WERI-Rb-1 (cell line): ENCODE data around the gene MTERF4.
A peak's percentile ranks its signal among the peaks of the same experiment; 100 is the strongest.

ENCODE experiments used
- DNase-seq: peaks from one replicate; pipeline ENCODE4 v3.0.0-alpha.2; 2020
- H3K27ac ChIP-seq: fragments of 250-450 bp; sonication (Bioruptor Pico); 2 replicates; pipeline ENCODE4 v1.5.1; 2020; ENCODE audit warnings: mild to moderate bottlenecking, moderate library complexity
- H3K27me3 ChIP-seq: fragments of 250-450 bp; sonication (Bioruptor Pico); 2 replicates; pipeline ENCODE4 v1.5.1; 2021; ENCODE audit warnings: mild to moderate bottlenecking, low read depth, moderate library complexity; ENCODE audit not compliant: insufficient read depth, severe bottlenecking
- H3K36me3 ChIP-seq: fragments of 250-450 bp; sonication (Bioruptor Pico); 2 replicates; pipeline ENCODE4 v1.5.1; 2020; ENCODE audit warnings: mild to moderate bottlenecking, moderate library complexity
- H3K4me3 ChIP-seq: 2 replicates; pipeline ENCODE4 v1.5.1; 2011; ENCODE audit warnings: low read depth, mild to moderate bottlenecking, control low read depth, low read length
- H3K9me3 ChIP-seq: fragments of 250-450 bp; sonication (Bioruptor Pico); 2 replicates; pipeline ENCODE4 v1.5.1; 2021; ENCODE audit warnings: mild to moderate bottlenecking, moderate library complexity; ENCODE audit not compliant: severe bottlenecking
- TF ChIP-seq, protein P1 (sequence below): IDR thresholded peaks from 2 replicates; pipeline ENCODE4 v1.5.1; 2011; ENCODE audit warnings: low read depth, mild to moderate bottlenecking, control low read depth, inconsistent platforms, low read length

MTERF4 gene

DNA sequence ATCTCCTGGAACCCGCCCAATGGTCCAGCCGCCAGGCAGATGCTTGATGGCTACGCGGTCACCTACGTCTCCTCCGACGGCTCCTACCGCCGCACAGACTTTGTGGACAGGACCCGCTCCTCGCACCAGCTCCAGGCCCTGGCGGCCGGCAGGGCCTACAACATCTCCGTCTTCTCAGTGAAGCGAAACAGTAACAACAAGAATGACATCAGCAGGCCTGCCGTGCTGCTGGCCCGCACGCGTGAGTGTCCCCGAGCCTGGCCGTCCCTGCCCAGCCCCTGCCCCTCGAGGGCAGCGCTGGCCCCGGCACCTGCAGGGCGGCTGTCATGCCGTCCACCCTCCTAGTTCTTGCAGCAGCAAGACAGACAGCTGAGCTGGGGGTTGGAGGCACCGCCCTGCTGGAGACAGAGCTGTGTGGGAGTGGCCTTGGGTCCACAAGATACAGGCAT is 36.7 kb downstream of the MTERF4 start:
- Histone ChIP-seq H3K27me3 (no peaks in the 10 kb centered on the region), H3K27ac (no peak overlapping the region), H3K9me3 (no peaks in the 10 kb centered on the region), H3K4me3 (no peak overlapping the region), H3K36me3 (no peaks in the 10 kb centered on the region)
- DNase-seq, result no peak
- TF ChIP-seq, protein P1, sequence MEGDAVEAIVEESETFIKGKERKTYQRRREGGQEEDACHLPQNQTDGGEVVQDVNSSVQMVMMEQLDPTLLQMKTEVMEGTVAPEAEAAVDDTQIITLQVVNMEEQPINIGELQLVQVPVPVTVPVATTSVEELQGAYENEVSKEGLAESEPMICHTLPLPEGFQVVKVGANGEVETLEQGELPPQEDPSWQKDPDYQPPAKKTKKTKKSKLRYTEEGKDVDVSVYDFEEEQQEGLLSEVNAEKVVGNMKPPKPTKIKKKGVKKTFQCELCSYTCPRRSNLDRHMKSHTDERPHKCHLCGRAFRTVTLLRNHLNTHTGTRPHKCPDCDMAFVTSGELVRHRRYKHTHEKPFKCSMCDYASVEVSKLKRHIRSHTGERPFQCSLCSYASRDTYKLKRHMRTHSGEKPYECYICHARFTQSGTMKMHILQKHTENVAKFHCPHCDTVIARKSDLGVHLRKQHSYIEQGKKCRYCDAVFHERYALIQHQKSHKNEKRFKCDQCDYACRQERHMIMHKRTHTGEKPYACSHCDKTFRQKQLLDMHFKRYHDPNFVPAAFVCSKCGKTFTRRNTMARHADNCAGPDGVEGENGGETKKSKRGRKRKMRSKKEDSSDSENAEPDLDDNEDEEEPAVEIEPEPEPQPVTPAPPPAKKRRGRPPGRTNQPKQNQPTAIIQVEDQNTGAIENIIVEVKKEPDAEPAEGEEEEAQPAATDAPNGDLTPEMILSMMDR, result no peak

DNA sequence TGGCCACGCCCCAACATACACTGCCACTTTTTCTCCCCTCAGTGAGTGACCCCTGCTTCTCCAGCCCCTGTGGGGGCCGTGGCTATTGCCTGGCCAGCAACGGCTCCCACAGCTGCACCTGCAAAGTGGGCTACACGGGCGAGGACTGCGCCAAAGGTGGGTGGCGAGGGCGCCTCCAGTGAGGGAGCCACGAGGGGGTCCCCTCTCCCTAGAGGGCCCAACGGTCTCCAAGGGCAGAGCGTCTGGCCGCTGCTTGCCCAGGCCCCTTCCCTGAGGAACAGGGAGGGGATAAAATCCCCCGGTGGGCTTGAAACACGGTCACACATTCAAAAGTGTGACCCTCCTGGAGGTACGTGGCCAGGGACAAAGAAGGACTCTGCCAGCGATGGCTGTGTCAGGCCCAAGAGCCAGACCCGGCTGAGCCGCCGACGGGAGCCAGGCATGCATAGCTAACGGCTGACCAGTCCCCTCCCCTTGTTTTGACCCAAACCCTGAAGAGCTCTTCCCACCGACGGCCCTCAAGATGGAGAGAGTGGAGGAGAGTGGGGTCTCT is 37.2 kb downstream of the MTERF4 start:
- Histone ChIP-seq H3K27ac (no peak overlapping the region), H3K4me3 (no peak overlapping the region), H3K36me3 (no peaks in the 10 kb centered on the region), H3K27me3 (no peaks in the 10 kb centered on the region), H3K9me3 (no peaks in the 10 kb centered on the region)
- no peak for DNase-seq
- TF ChIP-seq, protein P1, result no peak

- no peak overlapping the region for H3K4me3 ChIP-seq
- H3K27me3 ChIP-seq, result no peaks in the 10 kb centered on the region
- H3K9me3 ChIP-seq, result no peaks in the 10 kb centered on the region
- DNase-seq, result no peak
- H3K36me3 ChIP-seq, result no peaks in the 10 kb centered on the region
- TF ChIP-seq, protein P1, result no peak
- H3K27ac ChIP-seq, result no peak overlapping the region
Measured at GRCh38 chr2:241064008-241064801, 37.9 kb downstream of the MTERF4 start.

DNA sequence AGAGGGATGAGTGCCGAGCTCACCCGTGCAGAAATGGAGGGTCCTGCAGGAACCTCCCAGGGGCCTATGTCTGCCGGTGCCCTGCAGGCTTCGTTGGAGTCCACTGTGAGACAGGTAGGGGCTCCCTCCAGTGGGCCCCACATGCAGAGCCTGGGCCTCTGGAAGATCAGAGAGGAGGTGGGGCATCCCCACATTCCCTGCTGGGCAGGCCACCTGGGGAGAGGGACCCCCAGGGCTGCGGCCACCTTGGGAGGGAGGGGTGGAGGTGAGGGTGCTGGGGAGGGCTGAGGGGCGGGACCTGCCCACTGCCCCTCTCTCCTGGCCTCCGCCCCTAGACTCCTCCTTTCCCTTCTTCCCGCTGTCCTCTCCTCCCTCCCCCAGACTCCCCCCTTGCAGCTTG is 38.5 kb downstream of the MTERF4 start:
- DNase-seq, result no peak
- H3K36me3 ChIP-seq, result no peaks in the 10 kb centered on the region
- H3K27me3 ChIP-seq, result no peaks in the 10 kb centered on the region
- TF ChIP-seq, protein P1, result 0 out of 2 replicates have a peak, but pooled peaks have one; percentile 7
- H3K9me3 ChIP-seq, result no peaks in the 10 kb centered on the region
- H3K27ac ChIP-seq, result no peak overlapping the region
- H3K4me3 ChIP-seq, result no peak overlapping the region

GRCh38 chr2:241063093-241063551 is 39.0 kb downstream of the MTERF4 start:
- Histone ChIP-seq H3K27me3 (no peaks in the 10 kb centered on the region), H3K27ac (no peak overlapping the region), H3K36me3 (no peaks in the 10 kb centered on the region), H3K4me3 (no peak overlapping the region), H3K9me3 (no peaks in the 10 kb centered on the region)
- no peak for DNase-seq
- TF ChIP-seq, protein P1, result no peak
